ENCODE results near the gene TXLNG. TPM values are rescaled to one million over a fixed set of nuclear protein-coding genes. Genes with fewer than 3 reads are reported as not detected.

The TXLNG gene
- total RNA-seq, 1 donor from 2014 or later, result 15.2 TPM

GRCh38 chrX:16862829-16863228, 76.6 kb downstream of the TXLNG start:
- peaks cover 12% of the 10 kb centered on the region for H3K4me1 ChIP-seq
- H3K36me3 ChIP-seq, result no peaks in the 10 kb centered on the region
- H3K27me3 ChIP-seq, result no peaks in the 10 kb centered on the region
- no peak overlapping the region for H3K4me3 ChIP-seq
- no peak for DNase-seq (ENCODE audit: extremely low spot score in 2 of 2)
- H3K9me3 ChIP-seq, result no peaks in the 10 kb centered on the region
- no peak overlapping the region for H3K27ac ChIP-seq
- no peak for TF ChIP-seq POLR2AphosphoS5 (IDR thresholded peaks at IDR 0.05; ENCODE audit: insufficient read depth in 1 of 2, low read depth in 1 of 2)
- no peak for TF ChIP-seq CTCF (IDR thresholded peaks at IDR 0.05)
- no peak for TF ChIP-seq POLR2A (IDR thresholded peaks at IDR 0.05)
- intact Hi-C loops (cut with DNase I), result no loop called here

GRCh38 chrX:16867947-16868346, 81.7 kb downstream of the TXLNG start:
- H3K4me1 ChIP-seq, result peaks cover 36% of the 10 kb centered on the region

GRCh38 chrX:16868920-16869319, 82.7 kb downstream of the TXLNG start:
- H3K27ac ChIP-seq, result peak overlapping the region; percentile 73
- TF ChIP-seq CTCF (IDR thresholded peaks at IDR 0.05) (no peak), POLR2AphosphoS5 (IDR thresholded peaks at IDR 0.05; ENCODE audit: insufficient read depth in 1 of 2, low read depth in 1 of 2) (no peak), POLR2A (IDR thresholded peaks at IDR 0.05) (no peak)
- no peak for DNase-seq (ENCODE audit: extremely low spot score in 2 of 2)
- peaks cover 36% of the 10 kb centered on the region for H3K4me1 ChIP-seq
- H3K4me3 ChIP-seq, result peak overlapping the region; percentile 48 to 50
- no peaks in the 10 kb centered on the region for H3K36me3 ChIP-seq
- intact Hi-C loops (cut with DNase I), result no loop called here
- no peaks in the 10 kb centered on the region for H3K9me3 ChIP-seq
- H3K27me3 ChIP-seq, result no peaks in the 10 kb centered on the region

More at GRCh38 chrX:16867947-16868346, 81.7 kb downstream of the TXLNG start:
- Histone ChIP-seq H3K36me3 (no peaks in the 10 kb centered on the region), H3K27ac (no peak overlapping the region), H3K4me3 (no peak overlapping the region), H3K9me3 (no peaks in the 10 kb centered on the region), H3K27me3 (no peaks in the 10 kb centered on the region)
- no peak for DNase-seq (ENCODE audit: extremely low spot score in 2 of 2)
- TF ChIP-seq POLR2A (IDR thresholded peaks at IDR 0.05) (no peak), CTCF (IDR thresholded peaks at IDR 0.05) (no peak), POLR2AphosphoS5 (IDR thresholded peaks at IDR 0.05; ENCODE audit: insufficient read depth in 1 of 2, low read depth in 1 of 2) (no peak)
- intact Hi-C loops (cut with DNase I), result no loop called here

GRCh38 chrX:16869393-16870094, 83.3 kb downstream of the TXLNG start:
- H3K9me3 ChIP-seq, result no peaks in the 10 kb centered on the region
- peak overlapping the region; percentile 48 to 50 for H3K4me3 ChIP-seq
- no peaks in the 10 kb centered on the region for H3K36me3 ChIP-seq
- H3K27ac ChIP-seq, result peak overlapping the region; percentile 79
- H3K27me3 ChIP-seq, result no peaks in the 10 kb centered on the region
- intact Hi-C loops (cut with DNase I), result loop anchor here (10.0 kb wide), 1 partner anchor 155 kb away; the partner anchor contains the start of genes CTPS2 and SYAP1
- H3K4me1 ChIP-seq, result peaks cover 36% of the 10 kb centered on the region
- no peak for DNase-seq (ENCODE audit: extremely low spot score in 2 of 2)
- TF ChIP-seq POLR2AphosphoS5 (IDR thresholded peaks at IDR 0.05; ENCODE audit: insufficient read depth in 1 of 2, low read depth in 1 of 2) (no peak), CTCF (IDR thresholded peaks at IDR 0.05) (no peak), POLR2A (IDR thresholded peaks at IDR 0.05) (no peak)

Data from vagina (tissue), 2 donors.